ENCODE data around the gene MEIS2.

- TF ChIP-seq CTCF (IDR thresholded peaks at IDR 0.05; ENCODE audit: low read depth, low read length) (no peak), EZH2phosphoT487 (IDR thresholded peaks at IDR 0.05; ENCODE audit: low read depth) (no peak)
Measured at GRCh38 chr15:36880224-36880912, 220.0 kb downstream of the MEIS2 start.

Measured in OCI-LY3 (cell line).